HepG2 (cell line): ENCODE measurements around the gene TOPORS. TPM values are rescaled to one million over a fixed set of nuclear protein-coding genes. Genes with fewer than 3 reads are reported as not detected.
A peak's percentile ranks its signal among the peaks of the same experiment; 100 is the strongest.

ENCODE experiments used
- ARHGAP35 ChIP-seq: sonication (generic); formaldehyde crosslinking; IDR thresholded peaks from 2 replicates; pipeline ENCODE4 v1.9.0; 2022; ENCODE audit warnings: mild to moderate bottlenecking, inconsistent platforms, moderate library complexity, missing genetic modification reagents, borderline replicate concordance
- CBX2 ChIP-seq, 2 experiments: fragments of 200-600 bp in 1 of 2; sonication (generic); formaldehyde crosslinking in 1 of 2; IDR thresholded peaks; 2 replicates each; pipeline versions ENCODE4 v1.7.0 to v1.8.1; 2018 to 2022; ENCODE audit warnings: low read depth in 2 of 2, low read length in 1 of 2, mild to moderate bottlenecking in 1 of 2, missing genetic modification reagents in 1 of 2
- CHD4 ChIP-seq: fragments of 200-600 bp; sonication (generic); IDR thresholded peaks from 2 replicates; pipeline ENCODE4 v1.7.0; 2017; ENCODE audit warnings: mild to moderate bottlenecking, low read length, borderline replicate concordance
- FOXP4 ChIP-seq: sonication (generic); formaldehyde crosslinking; IDR thresholded peaks from 2 replicates; pipeline ENCODE4 v1.4.0; 2020; ENCODE audit warnings: missing genetic modification reagents
- KDM6A ChIP-seq: IDR thresholded peaks from 2 replicates; pipeline ENCODE4 v1.6.1; 2016; ENCODE audit warnings: low read depth
- KLF12 ChIP-seq: sonication (generic); formaldehyde crosslinking; IDR thresholded peaks from 2 replicates; pipeline ENCODE4 v1.4.0; 2020; ENCODE audit warnings: missing genetic modification reagents, borderline replicate concordance
- MBNL3 ChIP-seq: fragments of 250-450 bp; sonication (Bioruptor Pico); conservative IDR thresholded peaks from 2 replicates; pipeline ENCODE4 v1.8.0; 2022; ENCODE audit warnings: mild to moderate bottlenecking, inconsistent platforms
- NONO ChIP-seq, 2 experiments: fragments of 450-650 bp in 1 of 2; sonication (generic) in 1 of 2; formaldehyde crosslinking in 1 of 2; IDR thresholded peaks in 1 of 2; conservative IDR thresholded peaks in 1 of 2; 2 replicates each; pipeline versions ENCODE4 v1.6.1 to v1.8.0; 2017 to 2022; ENCODE audit warnings: mild to moderate bottlenecking in 1 of 2, missing genetic modification reagents in 1 of 2, moderate library complexity in 1 of 2
- POLR2G ChIP-seq: fragments of 200-400 bp; formaldehyde crosslinking; IDR thresholded peaks from 2 replicates; pipeline ENCODE4 v1.6.1; 2018; ENCODE audit warnings: mild to moderate bottlenecking, low read depth, low read length, moderate library complexity
- REPIN1 ChIP-seq: sonication (generic); formaldehyde crosslinking; IDR thresholded peaks from 2 replicates; pipeline ENCODE4 v1.8.0; 2022; ENCODE audit warnings: missing genetic modification reagents, low read depth, mild to moderate bottlenecking, borderline replicate concordance
- REXO4 ChIP-seq: sonication (generic); formaldehyde crosslinking; IDR thresholded peaks from 2 replicates; pipeline ENCODE4 v1.8.0; 2022; ENCODE audit warnings: missing genetic modification reagents, mild to moderate bottlenecking, borderline replicate concordance
- RNF2 ChIP-seq: fragments of 450-650 bp; conservative IDR thresholded peaks from 2 replicates; pipeline ENCODE4 v1.6.1; 2016; ENCODE audit warnings: low read depth
- ZMYM2 ChIP-seq: sonication (generic); formaldehyde crosslinking; IDR thresholded peaks from 2 replicates; pipeline ENCODE4 v1.8.0; 2022; ENCODE audit warnings: mild to moderate bottlenecking, missing genetic modification reagents
- ZNF160 ChIP-seq: sonication (generic); formaldehyde crosslinking; IDR thresholded peaks from 2 replicates; pipeline ENCODE4 v1.8.0; 2022; ENCODE audit warnings: mild to moderate bottlenecking, inconsistent platforms, missing genetic modification reagents
- ZNF256 ChIP-seq: sonication (generic); formaldehyde crosslinking; conservative IDR thresholded peaks from 2 replicates; pipeline ENCODE4 v1.4.0; 2020; ENCODE audit warnings: missing genetic modification reagents
- ZNF292 ChIP-seq: sonication (generic); formaldehyde crosslinking; IDR thresholded peaks from 2 replicates; pipeline ENCODE4 v1.8.1; 2022; ENCODE audit warnings: mild to moderate bottlenecking, low read depth, missing genetic modification reagents, borderline replicate concordance
- ZNF362 ChIP-seq: sonication (generic); formaldehyde crosslinking; IDR thresholded peaks from 2 replicates; pipeline ENCODE4 v1.4.0; 2020; ENCODE audit warnings: missing genetic modification reagents, mild to moderate bottlenecking, borderline replicate concordance
- ZNF513 ChIP-seq: sonication (generic); formaldehyde crosslinking; conservative IDR thresholded peaks from 2 replicates; pipeline ENCODE4 v1.5.0; 2020; ENCODE audit warnings: missing genetic modification reagents
- ZNF737 ChIP-seq: sonication (generic); formaldehyde crosslinking; IDR thresholded peaks from 2 replicates; pipeline ENCODE4 v1.5.0; 2020; ENCODE audit warnings: missing genetic modification reagents, mild to moderate bottlenecking, borderline replicate concordance
- ZNF766 ChIP-seq: sonication (generic); formaldehyde crosslinking; IDR thresholded peaks from 2 replicates; pipeline ENCODE4 v1.5.0; 2020; ENCODE audit warnings: missing genetic modification reagents, borderline replicate concordance
- ZNF768 ChIP-seq: sonication (generic); formaldehyde crosslinking; IDR thresholded peaks from 2 replicates; pipeline ENCODE4 v1.4.0; 2020; ENCODE audit warnings: missing genetic modification reagents
- ZSCAN20 ChIP-seq: sonication (generic); formaldehyde crosslinking; IDR thresholded peaks from 2 replicates; pipeline ENCODE4 v1.4.0; 2020; ENCODE audit warnings: missing genetic modification reagents, mild to moderate bottlenecking, borderline replicate concordance
- ZSCAN22 ChIP-seq: sonication (generic); formaldehyde crosslinking; IDR thresholded peaks from 2 replicates; pipeline ENCODE4 v1.4.0; 2020; ENCODE audit warnings: mild to moderate bottlenecking, missing genetic modification reagents
- ZSCAN31 ChIP-seq: sonication (generic); formaldehyde crosslinking; IDR thresholded peaks from 2 replicates; pipeline ENCODE4 v1.5.0; 2020; ENCODE audit warnings: low read depth, mild to moderate bottlenecking, missing genetic modification reagents
- ZZZ3 ChIP-seq: sonication (generic); formaldehyde crosslinking; IDR thresholded peaks from 2 replicates; pipeline ENCODE4 v1.4.0; 2020; ENCODE audit warnings: missing genetic modification reagents, mild to moderate bottlenecking, borderline replicate concordance
- polyA plus RNA-seq, 8 experiments: library from polyadenylated mRNA; depleted of rRNA in 3 of 8; stranded (reverse) in 7 of 8; unstranded in 1 of 8; fragments of >200 nt; fragmentation: Illumina TruSeq in 4 of 8; extraction: Trizol in 4 of 8; gene quantifications; 2 replicates each; pipeline versions ENCODE4 v1.2.1 to v1.2.3, GENCODE V29; 2011 to 2016; ENCODE audit warnings: low read depth in 4 of 8, missing spikeins in 1 of 8, mixed read lengths in 1 of 8; ENCODE audit not compliant: insufficient read depth in 1 of 8
- total RNA-seq, 5 experiments: library from RNA; depleted of rRNA; stranded (reverse); fragments of >200 nt; fragmentation: Illumina TruSeq; extraction: Trizol; gene quantifications; 2 replicates each; pipeline ENCODE4 v1.2.3, GENCODE V29; 2016; ENCODE audit warnings: low read depth in 1 of 5

Gene TOPORS
- total and polyA plus RNA-seq, 2 of the 13 experiments (the other 11 are each of a cell fraction or from before 2014, with no cell fraction given) = 6.8 to 19.6 TPM

GRCh38 chr9:32550562-32551275, 1.7 kb downstream of the TOPORS start (continued):
- TF ChIP-seq KLF12 (no peak), ZNF362 (no peak), FOXP4 (peak; percentile 46), ZNF766 (CRISPR knock-in tag) (no peak), REXO4 (CRISPR knock-in tag) (no peak), ZNF292 (no peak; the same call in 1 of the 2 replicates), ZZZ3 (CRISPR knock-in tag) (no peak), ZSCAN20 (CRISPR knock-in tag) (no peak; the same call in 1 of the 2 replicates), ZNF256 (no peak), ZNF737 (no peak), MBNL3 (no peak), ZMYM2 (CRISPR knock-in tag) (no peak), POLR2G (no peak), RNF2 (no peak), CBX2 (IDR thresholded peaks at IDR 0.05; ENCODE audit: low read depth, low read length) (no peak), CBX2 (CRISPR knock-in tag; IDR thresholded peaks at IDR 0.05; ENCODE audit: low read depth) (no peak; the same call in 1 of the 2 replicates), ZSCAN31 (peak; percentile 36; the same call in 1 of the 2 replicates), KDM6A (CRISPR knock-in tag) (no peak), NONO (IDR thresholded peaks at IDR 0.05) (no peak), NONO (CRISPR knock-in tag; conservative IDR thresholded peaks at IDR 0.05) (peak; percentile 66), ZNF768 (0 out of 2 replicates have a peak, but pooled peaks have one; percentile 29), REPIN1 (CRISPR knock-in tag) (peak; percentile 73; the same call in 1 of the 2 replicates), CHD4 (no peak), ARHGAP35 (CRISPR knock-in tag) (peak; percentile 51; the same call in 1 of the 2 replicates), ZNF513 (CRISPR knock-in tag) (no peak), ZNF160 (0 out of 2 replicates have a peak, but pooled peaks have one; percentile 41), ZSCAN22 (CRISPR knock-in tag) (no peak; the same call in 1 of the 2 replicates)
